HG03520 (cell line): ENCODE measurements around the gene DCDC1.

Source experiments
- ATAC-seq: cut with Tn5 transposase; IDR thresholded peaks from one replicate; pipeline ENCODE4 v1.9.1; 2021; ENCODE audit warnings: mild to moderate bottlenecking, moderate library complexity; ENCODE audit not compliant: unreplicated experiment

The DCDC1 gene

GRCh38 chr11:31106968-31107576, 262.5 kb downstream of the DCDC1 start:
- ATAC-seq: peak; percentile 91

GRCh38 chr11:31106326-31106725, 263.2 kb downstream of the DCDC1 start:
- no peak for ATAC-seq

DNA sequence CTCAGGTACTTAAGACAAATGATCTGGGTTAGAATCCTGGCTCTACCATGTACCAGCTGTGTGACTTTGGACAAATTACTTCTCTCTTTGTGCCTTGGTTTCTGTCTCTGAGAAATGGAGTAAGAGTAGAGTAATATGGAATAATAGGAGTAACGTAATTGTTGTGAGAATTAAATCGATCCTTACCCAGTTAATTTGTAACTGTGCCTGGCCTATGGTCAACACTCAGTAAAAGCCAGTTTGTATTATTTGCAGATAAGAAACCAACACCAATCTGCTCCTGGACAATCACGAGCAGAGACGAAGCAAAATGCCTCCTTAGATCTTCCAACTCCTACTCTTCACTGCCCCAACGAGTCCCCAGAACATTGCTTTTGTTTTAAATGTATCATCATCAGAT, 266.7 kb downstream of the DCDC1 start:
- ATAC-seq: no peak

- no peak for ATAC-seq
These were observed 267.2 kb downstream of the DCDC1 start for GRCh38 chr11:31102316-31102715.

DNA sequence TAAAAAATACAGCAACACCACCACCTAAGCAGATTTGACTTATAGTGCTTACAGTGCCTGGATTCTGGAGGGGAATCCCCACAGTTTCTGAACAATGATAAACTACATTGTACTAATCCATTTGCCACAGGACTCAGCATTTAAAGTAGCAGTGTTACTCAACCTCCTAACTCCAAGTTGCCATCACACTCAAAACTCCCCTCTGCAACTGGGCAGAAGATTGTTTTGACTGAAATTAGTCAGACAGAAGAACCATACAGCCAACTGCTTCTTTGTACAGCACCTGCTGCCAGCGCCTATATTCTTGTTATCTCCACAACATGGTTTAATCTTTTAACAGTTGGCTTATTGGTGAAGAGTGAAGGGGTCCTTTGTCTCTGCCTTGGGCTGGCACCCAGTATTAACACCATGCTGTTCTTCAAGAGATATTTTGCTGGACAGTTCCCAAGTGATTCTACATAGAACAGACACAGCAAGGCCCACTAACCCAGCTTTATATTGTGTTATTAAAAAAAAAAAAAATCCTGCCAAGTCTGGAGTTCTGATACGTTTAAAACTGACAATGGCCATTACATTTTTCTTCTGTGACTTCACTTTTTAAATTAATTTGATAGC, 273.2 kb downstream of the DCDC1 start:
- ATAC-seq: no peak

DNA sequence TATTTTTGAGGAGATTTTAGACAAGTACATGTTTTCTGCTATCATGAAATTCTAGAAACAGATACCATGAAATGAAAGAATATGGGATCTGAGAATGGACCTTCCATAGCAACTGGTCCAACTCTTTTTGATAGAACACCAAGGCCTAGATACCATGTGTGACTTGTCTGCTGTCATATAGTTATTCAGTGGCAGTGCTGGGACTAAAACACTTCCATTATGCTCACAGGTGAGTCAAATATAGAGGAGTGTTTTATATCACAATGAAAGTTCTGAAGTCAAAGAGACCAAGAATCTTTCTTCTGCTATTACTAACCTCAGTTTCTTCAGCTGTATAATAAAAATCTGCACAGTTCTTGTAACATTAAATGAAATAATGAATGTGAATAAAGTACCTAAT, 276.9 kb downstream of the DCDC1 start:
- no peak for ATAC-seq

DNA sequence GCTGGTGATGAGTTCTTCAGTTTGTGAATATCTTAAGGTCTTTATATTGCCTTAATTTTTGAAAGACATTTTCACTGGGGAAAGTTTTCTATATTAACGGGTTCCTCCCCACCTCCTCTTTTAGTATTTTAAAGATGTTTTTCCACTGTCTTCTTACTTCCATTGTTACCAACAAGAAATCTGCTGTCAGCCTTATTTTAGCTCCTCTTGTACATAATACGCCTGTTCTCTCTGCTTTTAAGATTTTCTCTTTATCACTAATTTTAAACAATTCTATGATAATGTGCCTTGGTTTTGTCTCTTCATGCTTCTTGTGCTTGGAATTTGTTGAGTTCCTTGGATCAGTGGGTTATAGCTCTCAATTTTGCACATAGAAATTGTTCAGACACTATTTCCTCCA, 280.4 kb downstream of the DCDC1 start:
- ATAC-seq: no peak

- no peak for ATAC-seq
These were observed 299.9 kb downstream of the DCDC1 start for GRCh38 chr11:31069447-31070205.

GRCh38 chr11:31060880-31061279, 308.7 kb downstream of the DCDC1 start:
- no peak for ATAC-seq

GRCh38 chr11:31059529-31059928, 310.0 kb downstream of the DCDC1 start:
- ATAC-seq: no peak

DNA sequence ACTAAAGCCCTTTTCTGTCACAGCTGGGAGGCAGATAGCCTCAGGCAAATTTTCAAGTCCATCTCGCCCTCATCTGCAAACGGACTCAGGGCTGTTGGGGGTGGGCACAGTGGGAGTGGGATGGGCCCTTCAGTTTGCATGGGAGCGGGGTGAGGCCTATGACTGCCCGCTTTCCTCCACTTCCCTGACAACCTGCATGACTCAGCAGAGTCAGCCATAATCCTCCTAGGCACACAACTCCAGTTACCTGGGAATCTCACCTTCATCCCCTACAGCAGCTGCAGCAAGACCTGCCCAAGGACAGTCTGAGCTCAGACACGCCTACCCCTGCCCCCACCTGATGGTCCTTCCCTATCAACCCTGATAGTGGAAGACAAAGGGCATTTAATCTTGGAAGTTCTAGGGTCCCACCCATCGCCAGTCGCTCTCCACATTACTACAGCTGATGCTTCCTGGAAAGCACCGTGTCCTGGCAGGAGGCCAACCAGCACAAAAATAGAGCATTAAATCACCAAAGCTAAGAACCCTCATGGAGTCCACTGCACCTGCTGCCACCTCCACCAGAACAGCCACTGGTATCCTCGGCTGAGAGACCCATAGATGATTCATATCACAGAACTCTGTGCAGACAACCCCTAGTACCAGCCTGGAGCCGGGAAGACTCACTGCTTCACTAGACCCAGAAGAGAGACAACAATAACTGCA, 319.3 kb downstream of the DCDC1 start:
- no peak for ATAC-seq

DNA sequence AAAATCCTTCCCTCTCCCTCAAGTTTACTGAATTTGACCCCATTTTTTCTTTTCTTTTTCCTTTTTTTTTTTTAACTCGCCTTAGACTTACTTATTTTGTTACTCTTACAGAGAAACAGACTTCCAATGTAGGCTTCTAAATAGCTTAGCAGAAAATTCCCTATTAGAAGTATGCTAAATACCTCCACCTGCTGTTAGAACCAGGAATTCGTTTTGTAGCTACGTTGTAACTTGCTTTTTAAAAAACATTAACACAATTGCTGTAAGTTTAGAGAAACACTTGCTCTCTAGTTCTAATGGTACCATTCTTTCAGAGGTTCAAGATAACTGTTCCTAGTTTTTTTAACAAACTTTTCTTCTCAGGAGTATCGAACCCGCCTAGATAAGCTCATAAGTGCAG, 324.2 kb downstream of the DCDC1 start:
- ATAC-seq: no peak

DNA sequence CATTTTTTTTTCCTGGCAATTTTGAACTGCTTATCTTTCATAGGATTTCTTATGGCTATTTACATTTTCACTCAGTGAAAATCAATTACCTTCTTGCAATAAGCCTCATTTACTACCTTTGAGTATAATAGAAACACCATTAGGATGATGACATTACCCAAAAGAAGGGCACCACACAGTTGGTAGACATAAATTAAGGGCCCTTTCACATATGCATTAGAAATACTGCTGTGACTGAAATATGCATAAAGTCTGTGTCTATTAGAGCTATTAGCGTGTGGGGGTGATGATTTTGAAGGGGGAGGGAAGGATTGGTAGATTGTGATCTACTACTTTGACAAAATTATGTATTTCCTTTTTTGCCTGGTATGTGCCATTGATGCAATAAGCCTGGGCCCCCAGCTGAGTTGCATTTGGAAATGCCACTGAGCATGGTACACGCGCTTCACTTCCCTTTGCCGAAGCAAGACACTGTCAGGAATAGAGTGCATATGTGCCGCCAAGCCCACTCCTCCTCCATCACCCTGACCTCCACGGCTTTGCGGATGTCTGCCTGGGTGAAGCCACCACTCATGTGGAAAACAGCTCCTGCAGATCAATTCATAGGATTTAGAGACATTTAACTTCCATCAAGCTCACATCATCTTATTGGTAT, 339.3 kb downstream of the DCDC1 start:
- no peak for ATAC-seq

GRCh38 chr11:31026315-31026714, 343.2 kb downstream of the DCDC1 start:
- ATAC-seq: no peak

- no peak for ATAC-seq
These were observed 347.5 kb downstream of the DCDC1 start for GRCh38 chr11:31022080-31022479.

- ATAC-seq: no peak
These were observed 349.8 kb downstream of the DCDC1 start for GRCh38 chr11:31019786-31020185.

GRCh38 chr11:31005202-31005601, 364.3 kb downstream of the DCDC1 start:
- ATAC-seq: no peak

DNA sequence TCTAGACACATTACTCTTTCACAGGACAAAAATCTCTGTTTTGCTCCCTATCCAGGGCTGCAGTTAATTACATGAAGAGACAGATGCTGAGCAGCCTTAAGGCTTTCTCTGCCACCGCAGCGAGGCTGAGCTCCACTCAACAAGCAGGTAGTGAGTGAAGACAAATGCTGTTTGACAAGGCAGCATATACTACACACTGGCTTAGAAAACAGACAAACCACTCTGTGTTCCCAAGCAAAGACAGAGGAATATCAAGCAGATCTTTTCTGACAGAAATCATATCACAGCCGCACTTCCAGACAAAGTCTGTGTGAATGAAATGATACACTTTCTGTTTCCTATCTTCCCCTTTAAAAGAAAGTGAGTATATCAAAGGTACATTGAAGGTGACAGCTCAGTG, 368.1 kb downstream of the DCDC1 start:
- no peak for ATAC-seq

DNA sequence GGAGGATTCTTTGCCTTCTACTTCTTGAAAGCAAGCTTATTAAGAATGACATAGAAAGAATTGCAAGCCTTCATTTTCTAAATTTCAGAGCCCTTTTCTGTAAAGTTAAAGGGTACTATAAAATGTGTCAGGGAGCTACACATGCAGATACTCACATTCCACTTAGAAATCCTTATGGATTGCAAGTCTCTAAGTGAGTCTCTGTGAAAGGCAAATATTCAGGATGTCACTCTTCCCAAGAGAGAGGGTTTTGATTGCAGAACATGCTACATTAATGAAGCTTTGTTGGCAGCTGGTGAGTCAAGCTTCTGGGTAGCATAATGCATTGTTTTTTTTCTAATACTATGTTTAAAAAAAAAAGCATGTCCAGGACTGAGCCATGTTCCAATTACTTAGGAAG, 369.2 kb downstream of the DCDC1 start:
- no peak for ATAC-seq

GRCh38 chr11:30992513-30992849, 377.1 kb downstream of the DCDC1 start:
- peak; percentile 68 for ATAC-seq

DNA sequence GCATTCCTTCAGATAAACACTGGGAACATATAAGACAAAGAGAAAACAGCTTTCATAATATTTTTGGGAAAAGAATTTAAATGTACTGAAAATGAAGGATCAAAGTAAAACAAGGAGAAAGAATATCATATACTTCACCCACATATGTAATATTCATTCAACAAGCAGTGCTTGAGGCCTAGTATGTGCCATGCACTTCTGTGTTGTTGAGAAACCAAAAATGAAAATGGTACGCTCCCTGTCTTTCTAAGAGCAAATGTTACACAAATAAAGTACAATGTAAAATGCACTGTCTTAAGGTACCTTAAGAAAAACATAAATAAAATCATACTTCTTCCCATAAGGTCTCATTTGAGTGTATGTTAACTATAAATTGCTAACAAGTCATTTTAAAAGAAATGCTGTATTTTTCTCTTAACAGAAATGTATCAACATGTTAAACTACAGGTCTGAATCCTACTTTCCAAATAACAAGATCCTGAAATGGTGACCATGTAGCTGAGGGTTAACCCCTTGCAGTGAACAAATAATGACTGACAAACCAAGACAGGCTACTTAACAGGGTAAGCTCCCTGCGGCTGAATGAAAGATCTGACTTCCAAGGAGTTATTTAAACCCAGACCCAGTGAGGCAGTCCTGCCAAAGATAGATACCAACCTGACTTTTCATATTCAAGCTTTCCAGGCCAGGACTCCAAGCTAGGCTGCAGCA, 377.6 kb downstream of the DCDC1 start:
- ATAC-seq: no peak
